Left hindlimb (tissue), 1 donor: ENCODE measurements around the gene KRT71.

Experiments
- DNase-seq: peaks from one replicate; pipeline ENCODE4 v3.0.0-alpha.2; 2018

KRT71 gene

GRCh38 chr12:52494518-52494917 lies 58.4 kb downstream of the KRT71 start:
- DNase-seq = no peak

- no peak for DNase-seq
Observed at GRCh38 chr12:52494100-52494499, 58.8 kb downstream of the KRT71 start.
